Astrocyte of the spinal cord (primary cell): ENCODE data around the gene TNIK.
"Not testable (repeated sequence)": the region's sequence is repeated elsewhere in the genome, so short reads cannot be mapped to it uniquely, and the experiment has no call there.

ENCODE experiments used
- DNase-seq: peaks from one replicate; pipeline ENCODE4 v3.0.0; 2011; ENCODE audit warnings: low read depth, low spot score
- H3K4me3 ChIP-seq: 2 replicates; pipeline ENCODE4 v1.5.1; 2011; ENCODE audit warnings: low read depth, mild to moderate bottlenecking, low read length, moderate library complexity
- CTCF ChIP-seq: IDR thresholded peaks from 2 replicates; pipeline ENCODE4 v1.5.1; 2012; ENCODE audit warnings: low read depth, mild to moderate bottlenecking, low read length, inconsistent platforms
- in situ Hi-C: cut with HindIII; loops from 2 replicates; pipeline ENCODE4 v1.10.0; 2017; ENCODE audit warnings: low sequenced_read_pairs

Gene TNIK

GRCh38 chr3:171312741-171313140 lies 147.5 kb downstream of the TNIK start:
- in situ Hi-C loops = no loop called here
- H3K4me3 ChIP-seq = no peak overlapping the region
- no peak for TF ChIP-seq CTCF
- DNase-seq = no peak

DNA sequence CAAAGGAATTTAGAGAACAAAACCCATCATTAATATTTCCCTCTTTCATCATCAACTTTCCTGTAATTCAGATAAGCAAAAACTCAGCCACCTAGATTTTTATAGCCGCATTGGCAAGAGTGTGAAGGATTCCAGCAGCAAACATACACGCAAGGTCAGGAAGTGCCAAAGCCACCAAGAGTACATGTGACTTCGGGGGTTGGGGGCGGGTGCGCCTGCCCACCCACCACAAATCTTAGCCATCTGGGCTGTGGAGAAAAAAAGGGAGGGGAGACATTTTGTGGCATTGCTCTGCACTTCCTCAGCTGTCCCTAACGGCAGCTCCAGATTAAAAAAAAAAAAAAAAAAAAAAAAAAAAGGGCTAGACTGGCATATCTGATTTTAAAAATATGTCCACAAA lies 148.4 kb downstream of the TNIK start:
- no peak overlapping the region for H3K4me3 ChIP-seq
- in situ Hi-C loops = no loop called here
- no peak for TF ChIP-seq CTCF
- DNase-seq = no peak

DNA sequence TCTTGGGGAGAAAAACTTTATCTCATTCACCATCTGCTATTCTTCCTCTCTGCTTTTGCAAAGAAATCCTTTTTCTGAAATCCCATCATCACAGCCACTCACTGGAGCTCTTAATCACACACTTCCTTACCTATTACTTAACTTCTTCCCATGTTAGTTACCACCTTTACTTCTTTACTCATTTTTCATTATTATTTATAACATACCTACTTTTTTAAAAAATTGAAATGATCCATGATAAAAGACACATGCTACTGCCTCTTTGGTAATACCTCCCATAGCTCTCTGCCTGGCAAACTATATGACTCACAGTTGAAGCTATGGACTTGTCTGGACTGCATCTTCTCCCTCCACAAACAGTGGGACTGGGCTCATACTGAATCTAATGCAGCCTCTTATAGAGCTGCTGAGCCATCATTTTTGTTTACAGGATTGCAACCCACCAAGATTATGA lies 150.3 kb downstream of the TNIK start:
- in situ Hi-C loops = no loop called here
- TF ChIP-seq CTCF = no peak
- DNase-seq = peak; percentile 68
- H3K4me3 ChIP-seq = no peak overlapping the region

- no peak for DNase-seq
- in situ Hi-C loops = no loop called here
- no peak for TF ChIP-seq CTCF
- H3K4me3 ChIP-seq = no peak overlapping the region
Measured at GRCh38 chr3:171307988-171308387, 152.2 kb downstream of the TNIK start.

GRCh38 chr3:171307046-171307585 lies 153.1 kb downstream of the TNIK start:
- in situ Hi-C loops = no loop called here
- TF ChIP-seq CTCF = no peak
- DNase-seq = no peak
- H3K4me3 ChIP-seq = no peak overlapping the region

- in situ Hi-C loops = no loop called here
- no peak overlapping the region for H3K4me3 ChIP-seq
- TF ChIP-seq CTCF = no peak
- peak; percentile 99 for DNase-seq
Measured at GRCh38 chr3:171306631-171307030, 153.6 kb downstream of the TNIK start.

DNA sequence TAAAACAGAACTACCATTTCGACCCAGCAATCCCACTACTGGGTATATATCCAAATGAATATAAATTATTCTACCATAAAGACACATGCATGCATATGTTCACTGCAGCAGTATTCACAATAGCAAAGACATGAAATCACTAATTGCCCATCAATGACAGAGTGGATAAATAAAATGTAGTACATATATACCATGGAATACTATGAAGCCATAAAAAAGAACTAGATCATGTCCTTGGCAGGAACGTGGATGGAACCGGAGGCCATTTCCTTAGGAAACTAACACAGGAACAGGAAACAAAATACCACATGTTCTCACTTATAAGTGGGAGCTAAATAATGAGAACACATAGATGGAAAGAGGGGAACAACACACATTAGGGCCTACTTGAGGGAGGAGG lies 154.4 kb downstream of the TNIK start:
- DNase-seq, in situ Hi-C loops: not testable (repeated sequence)

GRCh38 chr3:171304498-171304897 lies 155.7 kb downstream of the TNIK start:
- in situ Hi-C loops, DNase-seq: not testable (repeated sequence)

More for the DNA sequence above, 154.4 kb downstream of the TNIK start:
- H3K4me3 ChIP-seq = not testable (repeated sequence)

DNA sequence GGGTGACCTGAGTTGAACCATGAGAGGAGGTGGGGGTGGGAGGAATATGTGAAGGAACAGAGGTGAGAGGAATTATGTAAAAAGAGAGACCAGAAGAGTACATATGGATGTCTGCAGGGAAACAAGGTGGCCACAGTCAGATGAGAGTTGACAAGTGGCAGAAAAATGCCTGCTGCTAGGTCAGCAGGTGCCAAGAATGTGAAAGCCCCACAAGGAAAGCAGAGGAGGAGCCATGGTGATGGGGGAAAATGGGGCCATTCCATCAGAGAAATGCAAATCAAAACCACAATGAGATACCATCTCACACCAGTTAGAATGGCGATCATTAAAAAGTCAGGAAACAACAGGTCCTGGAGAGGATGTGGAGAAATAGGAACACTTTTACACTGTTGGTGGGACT lies 156.2 kb downstream of the TNIK start:
- DNase-seq, in situ Hi-C loops, H3K4me3 ChIP-seq: not testable (repeated sequence)

More at GRCh38 chr3:171304498-171304897, 155.7 kb downstream of the TNIK start:
- H3K4me3 ChIP-seq = not testable (repeated sequence)
